Gastrocnemius medialis (tissue), 4 donors: Measurements from ENCODE around the gene CLMN.

Experiments used
- CTCF ChIP-seq, 5 experiments: fragments of 450-650 bp in 3 of 5; fragments of 200-600 bp in 2 of 5; sonication (generic) in 2 of 5; IDR thresholded peaks in 4 of 5; conservative IDR thresholded peaks in 1 of 5; 1 replicate in 4 of 5; 2 replicates in 1 of 5; pipeline ENCODE4 v1.5.1; 2016 to 2019; ENCODE audit warnings: antibody characterized with exemption in 5 of 5, mild to moderate bottlenecking in 3 of 5, moderate library complexity in 3 of 5
- POLR2A ChIP-seq, 2 donors: fragments of 450-650 bp; IDR thresholded peaks; one replicate each; pipeline ENCODE4 v1.6.1; 2017; ENCODE audit warnings: antibody characterized with exemption in 2 of 2, mild to moderate bottlenecking in 2 of 2, moderate library complexity in 2 of 2

- TF ChIP-seq CTCF (IDR thresholded peaks at IDR 0.05 in 4 of 5, conservative IDR thresholded peaks at IDR 0.05 in 1 of 5) = no peak
- TF ChIP-seq POLR2A (IDR thresholded peaks at IDR 0.05) = no peak
Observed at GRCh38 chr14:95141684-95142083, 178.0 kb downstream of the CLMN start.
